Germinal center (tissue), 1 donor: ENCODE measurements around the gene IL7R.

Experiments
- DNase-seq: peaks from one replicate; pipeline ENCODE4 v3.0.0; 2012; ENCODE audit warnings: mixed read lengths, low spot score

IL7R gene

GRCh38 chr5:35904443-35905132, 47.9 kb downstream of the IL7R start:
- DNase-seq: no peak

GRCh38 chr5:35908228-35908627, 51.5 kb downstream of the IL7R start:
- no peak for DNase-seq

GRCh38 chr5:35908814-35909213, 52.1 kb downstream of the IL7R start:
- no peak for DNase-seq

DNA sequence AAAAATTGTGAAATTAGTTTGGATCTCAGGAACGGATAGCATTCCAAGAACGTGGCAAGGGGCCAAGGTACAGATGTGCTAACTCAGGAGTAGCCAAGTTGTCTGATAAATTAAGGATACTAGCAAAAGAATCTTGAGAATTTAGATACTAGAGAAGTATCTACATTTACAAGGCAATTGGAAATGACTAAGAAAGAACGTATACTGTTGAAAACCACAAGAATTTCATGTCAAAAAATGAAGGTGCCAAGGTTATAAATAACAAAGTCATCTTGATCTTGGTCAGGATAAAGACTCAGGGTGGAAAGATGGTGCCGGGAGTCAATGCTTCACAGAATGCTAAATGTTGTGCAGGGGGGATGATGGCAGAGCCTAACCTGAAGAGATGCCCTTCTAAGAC, 62.5 kb downstream of the IL7R start:
- DNase-seq: no peak

DNA sequence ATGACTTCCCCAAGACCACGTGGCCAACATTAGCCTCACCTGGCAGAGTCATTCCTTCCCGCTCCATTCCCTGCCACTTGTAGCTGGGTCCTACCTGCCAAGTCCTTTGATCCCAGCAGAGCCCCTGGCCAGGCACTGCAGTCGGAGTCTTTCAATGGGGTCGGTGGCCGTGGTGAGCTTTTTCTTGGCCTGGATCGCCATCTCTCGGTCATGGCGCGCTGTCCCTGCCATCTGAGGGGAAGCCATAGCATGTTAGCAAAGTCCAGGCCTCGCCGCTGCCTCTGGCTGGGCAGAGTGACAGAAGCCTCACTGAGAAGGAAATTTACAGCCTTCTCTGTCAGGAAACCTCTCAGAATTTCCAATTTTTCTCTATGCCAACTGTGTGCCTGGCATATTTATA, 64.2 kb downstream of the IL7R start:
- DNase-seq: no peak

DNA sequence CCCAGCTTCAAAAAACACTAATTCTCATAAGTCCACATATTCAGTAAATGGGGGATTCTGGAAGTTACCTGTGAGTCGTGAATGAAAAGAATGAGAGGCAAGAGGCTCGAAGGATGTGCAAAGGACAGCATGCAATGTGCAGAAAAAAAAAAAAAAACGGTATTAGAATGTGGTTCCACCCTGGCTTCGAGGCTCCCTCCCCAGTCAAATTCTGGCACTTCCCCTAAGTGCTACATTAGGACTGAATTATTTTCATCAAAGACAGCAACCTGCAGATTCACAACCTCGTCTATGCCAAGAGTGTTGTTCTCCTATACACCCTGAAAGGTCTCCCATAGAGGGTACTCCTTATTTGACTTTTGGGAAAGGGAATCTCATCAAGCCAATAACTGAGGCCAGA, 65.2 kb downstream of the IL7R start:
- no peak for DNase-seq

DNA sequence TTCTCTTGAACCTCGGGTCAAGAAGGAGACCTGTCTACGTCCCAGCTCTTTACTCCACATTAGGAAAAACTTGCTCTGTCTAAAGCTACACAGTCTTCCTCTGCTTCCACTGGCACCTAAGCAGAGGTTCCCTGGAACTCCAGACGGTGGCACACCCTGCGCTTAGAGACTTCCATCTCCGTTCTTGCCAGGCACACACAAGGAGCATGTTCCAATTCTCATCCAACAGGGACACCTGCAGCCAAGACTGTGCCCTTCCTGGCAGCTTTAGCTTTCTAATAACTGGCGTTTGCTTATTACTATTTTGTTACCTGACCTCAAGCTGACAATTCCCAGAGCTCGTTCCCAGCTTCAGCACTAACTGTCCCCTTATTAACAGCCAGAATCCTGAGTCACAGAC, 65.8 kb downstream of the IL7R start:
- no peak for DNase-seq

GRCh38 chr5:35924122-35924949, 67.6 kb downstream of the IL7R start:
- no peak for DNase-seq

- DNase-seq: peak; percentile 24
Observed at GRCh38 chr5:35924950-35925722, 68.4 kb downstream of the IL7R start.

DNA sequence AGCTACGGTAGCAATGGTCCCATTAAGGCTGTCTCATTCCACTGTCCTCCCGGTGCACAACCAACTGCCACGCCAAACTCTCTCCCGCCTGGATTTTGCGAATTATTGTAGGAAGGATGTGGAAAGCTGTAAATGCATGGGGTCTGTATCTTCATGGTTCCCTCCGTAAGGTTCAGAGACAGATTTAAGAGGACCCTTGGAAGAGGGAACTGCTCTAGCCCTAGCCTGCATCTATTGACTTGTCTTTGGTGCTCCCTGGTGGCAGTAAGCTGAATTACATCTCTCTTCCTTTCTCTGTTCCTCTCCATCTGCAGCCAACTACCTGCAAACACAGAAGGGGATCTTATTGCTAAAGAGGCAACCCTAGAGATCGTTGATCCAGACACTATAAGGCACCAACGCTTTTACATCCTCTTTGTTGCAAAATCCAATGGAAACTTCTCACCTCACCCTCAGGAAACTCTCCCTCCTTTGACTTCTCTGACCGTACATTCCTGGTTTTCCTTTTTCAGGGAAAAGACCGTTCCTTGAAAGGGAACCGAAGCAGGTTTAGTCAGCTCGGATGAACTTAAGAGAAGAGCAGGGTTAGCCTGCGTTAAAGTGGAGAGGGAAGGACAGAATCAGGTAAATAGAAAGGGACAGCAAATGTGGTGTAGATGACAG, 69.8 kb downstream of the IL7R start:
- peak; percentile 45 for DNase-seq
